Trophoblast cell (in vitro differentiated cells and primary cell): ENCODE measurements around the gene TPK1.

Experiments
- DNase-seq, 2 donors: peaks; one replicate each; pipeline ENCODE4 v3.0.0-alpha.2; 2016
- H2AFZ ChIP-seq: 2 replicates; pipeline ENCODE4 v1.6.1; 2013; ENCODE audit warnings: low read length, moderate library complexity, mild to moderate bottlenecking; ENCODE audit not compliant: insufficient read depth, poor library complexity
- H2AK5ac ChIP-seq: 2 replicates; pipeline ENCODE4 v1.6.1; 2013; ENCODE audit warnings: mild to moderate bottlenecking, low read length
- H2BK120ac ChIP-seq: 2 replicates; pipeline ENCODE4 v1.6.1; 2013; ENCODE audit warnings: low read length, mild to moderate bottlenecking, moderate library complexity; ENCODE audit not compliant: insufficient read depth, poor library complexity
- H2BK12ac ChIP-seq: 2 replicates; pipeline ENCODE4 v1.6.1; 2013; ENCODE audit warnings: mild to moderate bottlenecking, low read length, moderate library complexity
- H2BK5ac ChIP-seq: 2 replicates; pipeline ENCODE4 v1.6.1; 2013; ENCODE audit warnings: low read length, low read depth, moderate library complexity, mild to moderate bottlenecking; ENCODE audit not compliant: poor library complexity
- H3K14ac ChIP-seq: 2 replicates; pipeline ENCODE4 v1.6.1; 2013; ENCODE audit warnings: mild to moderate bottlenecking, low read length
- H3K18ac ChIP-seq: 2 replicates; pipeline ENCODE4 v1.6.1; 2013; ENCODE audit warnings: mild to moderate bottlenecking, low read length
- H3K23ac ChIP-seq: 2 replicates; pipeline ENCODE4 v1.6.1; 2013; ENCODE audit warnings: low read length
- H3K27ac ChIP-seq: 2 replicates; pipeline ENCODE4 v1.5.1; 2013; ENCODE audit warnings: low read depth, mild to moderate bottlenecking, inconsistent platforms, low read length, moderate library complexity
- H3K27me3 ChIP-seq: 2 replicates; pipeline ENCODE4 v1.6.1; 2013; ENCODE audit warnings: inconsistent platforms, mild to moderate bottlenecking, low read length, moderate library complexity; ENCODE audit not compliant: insufficient read depth
- H3K36me3 ChIP-seq, 2 experiments: 1 replicate in 1 of 2; 2 replicates in 1 of 2; pipeline ENCODE4 v1.6.1; 2013; ENCODE audit warnings: low read length in 2 of 2, mild to moderate bottlenecking in 2 of 2, moderate library complexity in 1 of 2; ENCODE audit not compliant: insufficient read depth in 2 of 2, control insufficient read depth in 1 of 2
- H3K4ac ChIP-seq: 2 replicates; pipeline ENCODE4 v1.6.1; 2013; ENCODE audit warnings: low read depth, mild to moderate bottlenecking, low read length, moderate library complexity
- H3K4me1 ChIP-seq, 2 experiments: 1 replicate in 1 of 2; 2 replicates in 1 of 2; pipeline ENCODE4 v1.6.1; 2013; ENCODE audit warnings: low read length in 2 of 2, mild to moderate bottlenecking in 2 of 2, moderate library complexity in 1 of 2; ENCODE audit not compliant: insufficient read depth in 2 of 2, control insufficient read depth in 1 of 2
- H3K4me2 ChIP-seq: 2 replicates; pipeline ENCODE4 v1.6.1; 2013; ENCODE audit warnings: inconsistent platforms, mild to moderate bottlenecking, low read length, moderate library complexity
- H3K4me3 ChIP-seq: 2 replicates; pipeline ENCODE4 v1.5.1; 2013; ENCODE audit warnings: mild to moderate bottlenecking, low read depth, low read length, inconsistent platforms
- H3K79me1 ChIP-seq: one replicate; pipeline ENCODE4 v1.6.1; 2013; ENCODE audit warnings: low read length
- H3K79me2 ChIP-seq: 2 replicates; pipeline ENCODE4 v1.6.1; 2013; ENCODE audit warnings: low read length, mild to moderate bottlenecking; ENCODE audit not compliant: control insufficient read depth, insufficient read depth, poor library complexity
- H3K9ac ChIP-seq: 2 replicates; pipeline ENCODE4 v1.6.1; 2013; ENCODE audit warnings: mild to moderate bottlenecking, low read length
- H3K9me3 ChIP-seq: 2 replicates; pipeline ENCODE4 v1.6.1; 2013; ENCODE audit warnings: low read depth, mild to moderate bottlenecking, control low read depth, inconsistent platforms, low read length; ENCODE audit not compliant: insufficient read depth
- H4K12ac ChIP-seq: 2 replicates; pipeline ENCODE4 v1.6.1; 2013; ENCODE audit warnings: low read depth, mild to moderate bottlenecking, low read length, moderate library complexity
- H4K8ac ChIP-seq: 2 replicates; pipeline ENCODE4 v1.6.1; 2013; ENCODE audit warnings: low read depth, mild to moderate bottlenecking, low read length, moderate library complexity
- H4K91ac ChIP-seq: one replicate; pipeline ENCODE4 v1.6.1; 2013; ENCODE audit warnings: low read depth, mild to moderate bottlenecking, low read length, moderate library complexity
- whole genome bisulfite sequencing: extraction: QIAGEN DNeasy Blood & Tissue Kit; methylation state at CpG from one replicate; pipeline ENCODE4 v1.1.7; 2013; ENCODE audit warnings: missing lambda C conversion rate; ENCODE audit not compliant: insufficient read length, insufficient coverage; ENCODE audit errors: extremely low coverage; 5-methylcytosine and 5-hydroxymethylcytosine counted together

The TPK1 gene

GRCh38 chr7:144474363-144474762, 361.5 kb downstream of the TPK1 start:
- no peak overlapping the region for H2AFZ ChIP-seq
- no peak overlapping the region for H3K9ac ChIP-seq
- H4K12ac ChIP-seq: no peak overlapping the region
- H2BK12ac ChIP-seq: no peak overlapping the region
- no peaks in the 10 kb centered on the region for H3K27me3 ChIP-seq
- no peaks in the 10 kb centered on the region for H3K4me1 ChIP-seq
- H3K4ac ChIP-seq: no peak overlapping the region
- no peak overlapping the region for H2AK5ac ChIP-seq
- H3K9me3 ChIP-seq: no peaks in the 10 kb centered on the region
- DNase-seq: no peak
- no peak overlapping the region for H3K18ac ChIP-seq
- WGBS: no CpG with 5 or more reads among the region's 1 CpG
- H2BK120ac ChIP-seq: no peak overlapping the region
- H3K4me2 ChIP-seq: no peak overlapping the region
- no peaks in the 10 kb centered on the region for H3K79me2 ChIP-seq
- H4K91ac ChIP-seq: no peak overlapping the region
- H3K4me3 ChIP-seq: no peak overlapping the region
- no peaks in the 10 kb centered on the region for H3K36me3 ChIP-seq
- H4K8ac ChIP-seq: no peak overlapping the region
- H3K23ac ChIP-seq: no peak overlapping the region
- no peaks in the 10 kb centered on the region for H3K79me1 ChIP-seq
- H3K14ac ChIP-seq: no peak overlapping the region
- H2BK5ac ChIP-seq: no peak overlapping the region
- H3K27ac ChIP-seq: no peak overlapping the region

- no peaks in the 10 kb centered on the region for H3K79me2 ChIP-seq
- H3K79me1 ChIP-seq: no peaks in the 10 kb centered on the region
- H2AFZ ChIP-seq: no peak overlapping the region
- no peak overlapping the region for H2BK120ac ChIP-seq
- no peaks in the 10 kb centered on the region for H3K4me1 ChIP-seq
- H3K27me3 ChIP-seq: no peaks in the 10 kb centered on the region
- no CpG with 5 or more reads among the region's 1 CpG for WGBS
- no peak overlapping the region for H3K18ac ChIP-seq
- no peak overlapping the region for H4K8ac ChIP-seq
- H2AK5ac ChIP-seq: no peak overlapping the region
- no peak overlapping the region for H4K12ac ChIP-seq
- no peak overlapping the region for H2BK12ac ChIP-seq
- H3K36me3 ChIP-seq: no peaks in the 10 kb centered on the region
- H3K4ac ChIP-seq: no peak overlapping the region
- no peak overlapping the region for H3K14ac ChIP-seq
- DNase-seq: no peak
- no peak overlapping the region for H3K27ac ChIP-seq
- H3K9me3 ChIP-seq: no peaks in the 10 kb centered on the region
- H2BK5ac ChIP-seq: no peak overlapping the region
- H3K4me3 ChIP-seq: no peak overlapping the region
- H4K91ac ChIP-seq: no peak overlapping the region
- peak overlapping the region; percentile 88 for H3K23ac ChIP-seq
- H3K9ac ChIP-seq: no peak overlapping the region
- H3K4me2 ChIP-seq: no peak overlapping the region
Observed at GRCh38 chr7:144473908-144474307, 361.9 kb downstream of the TPK1 start.

GRCh38 chr7:144470078-144470477, 365.8 kb downstream of the TPK1 start:
- H3K23ac ChIP-seq: no peak overlapping the region
- H3K79me2 ChIP-seq: no peaks in the 10 kb centered on the region
- H2BK5ac ChIP-seq: no peak overlapping the region
- no peaks in the 10 kb centered on the region for H3K27me3 ChIP-seq
- no peak overlapping the region for H2BK120ac ChIP-seq
- H3K27ac ChIP-seq: no peak overlapping the region
- no peak overlapping the region for H4K91ac ChIP-seq
- no peak overlapping the region for H2BK12ac ChIP-seq
- H2AFZ ChIP-seq: no peak overlapping the region
- no peak overlapping the region for H3K18ac ChIP-seq
- no peaks in the 10 kb centered on the region for H3K36me3 ChIP-seq
- no peak overlapping the region for H4K8ac ChIP-seq
- no peak overlapping the region for H3K9ac ChIP-seq
- no peak for DNase-seq
- H2AK5ac ChIP-seq: no peak overlapping the region
- no peaks in the 10 kb centered on the region for H3K79me1 ChIP-seq
- no peaks in the 10 kb centered on the region for H3K4me1 ChIP-seq
- H3K4me2 ChIP-seq: no peak overlapping the region
- no peak overlapping the region for H3K14ac ChIP-seq
- no peaks in the 10 kb centered on the region for H3K9me3 ChIP-seq
- no peak overlapping the region for H4K12ac ChIP-seq
- no peak overlapping the region for H3K4ac ChIP-seq
- no peak overlapping the region for H3K4me3 ChIP-seq

GRCh38 chr7:144468990-144469732, 366.7 kb downstream of the TPK1 start:
- Histone ChIP-seq H3K14ac (no peak overlapping the region), H2AK5ac (no peak overlapping the region), H2BK120ac (no peak overlapping the region), H3K27me3 (no peaks in the 10 kb centered on the region), H3K4me3 (no peak overlapping the region), H2BK12ac (no peak overlapping the region), H3K36me3 (no peaks in the 10 kb centered on the region), H2AFZ (no peak overlapping the region), H3K4me1 (no peaks in the 10 kb centered on the region), H2BK5ac (no peak overlapping the region), H4K12ac (no peak overlapping the region), H3K79me1 (no peaks in the 10 kb centered on the region), H3K18ac (no peak overlapping the region), H3K79me2 (no peaks in the 10 kb centered on the region), H3K4me2 (no peak overlapping the region), H4K91ac (no peak overlapping the region), H3K9ac (no peak overlapping the region), H3K23ac (no peak overlapping the region), H3K9me3 (no peaks in the 10 kb centered on the region), H4K8ac (no peak overlapping the region), H3K27ac (no peak overlapping the region), H3K4ac (no peak overlapping the region)
- peak; percentile 9 to 10 for DNase-seq
